ENCODE results near the gene TSHR.

TSHR gene

DNA sequence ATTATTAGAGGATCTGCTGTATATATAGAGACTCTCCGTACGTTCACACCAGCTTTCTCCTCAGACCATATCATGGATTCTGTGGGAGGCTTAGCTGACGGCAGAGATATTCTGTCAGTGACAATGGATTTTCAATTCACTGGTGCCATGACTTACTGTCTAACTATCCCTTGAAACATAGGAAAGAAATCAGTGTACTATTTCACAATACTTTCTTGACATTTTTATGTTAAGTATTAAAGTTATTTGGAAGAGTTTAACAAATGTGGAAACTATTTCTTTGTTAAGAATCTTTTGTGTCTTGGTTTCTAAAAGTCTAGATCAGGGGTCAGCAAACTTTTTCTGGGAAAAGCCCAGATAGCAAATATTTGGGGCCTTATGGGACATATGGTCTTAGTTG lies 146.8 kb downstream of the TSHR start:
- no peak for TF ChIP-seq SIN3A (IDR thresholded peaks at IDR 0.05; ENCODE audit: borderline replicate concordance, insufficient read depth, low read length)
- no peak for TF ChIP-seq POLR2AphosphoS5 (IDR thresholded peaks at IDR 0.05; ENCODE audit: low read depth, low read length)
- TF ChIP-seq, protein P1, sequence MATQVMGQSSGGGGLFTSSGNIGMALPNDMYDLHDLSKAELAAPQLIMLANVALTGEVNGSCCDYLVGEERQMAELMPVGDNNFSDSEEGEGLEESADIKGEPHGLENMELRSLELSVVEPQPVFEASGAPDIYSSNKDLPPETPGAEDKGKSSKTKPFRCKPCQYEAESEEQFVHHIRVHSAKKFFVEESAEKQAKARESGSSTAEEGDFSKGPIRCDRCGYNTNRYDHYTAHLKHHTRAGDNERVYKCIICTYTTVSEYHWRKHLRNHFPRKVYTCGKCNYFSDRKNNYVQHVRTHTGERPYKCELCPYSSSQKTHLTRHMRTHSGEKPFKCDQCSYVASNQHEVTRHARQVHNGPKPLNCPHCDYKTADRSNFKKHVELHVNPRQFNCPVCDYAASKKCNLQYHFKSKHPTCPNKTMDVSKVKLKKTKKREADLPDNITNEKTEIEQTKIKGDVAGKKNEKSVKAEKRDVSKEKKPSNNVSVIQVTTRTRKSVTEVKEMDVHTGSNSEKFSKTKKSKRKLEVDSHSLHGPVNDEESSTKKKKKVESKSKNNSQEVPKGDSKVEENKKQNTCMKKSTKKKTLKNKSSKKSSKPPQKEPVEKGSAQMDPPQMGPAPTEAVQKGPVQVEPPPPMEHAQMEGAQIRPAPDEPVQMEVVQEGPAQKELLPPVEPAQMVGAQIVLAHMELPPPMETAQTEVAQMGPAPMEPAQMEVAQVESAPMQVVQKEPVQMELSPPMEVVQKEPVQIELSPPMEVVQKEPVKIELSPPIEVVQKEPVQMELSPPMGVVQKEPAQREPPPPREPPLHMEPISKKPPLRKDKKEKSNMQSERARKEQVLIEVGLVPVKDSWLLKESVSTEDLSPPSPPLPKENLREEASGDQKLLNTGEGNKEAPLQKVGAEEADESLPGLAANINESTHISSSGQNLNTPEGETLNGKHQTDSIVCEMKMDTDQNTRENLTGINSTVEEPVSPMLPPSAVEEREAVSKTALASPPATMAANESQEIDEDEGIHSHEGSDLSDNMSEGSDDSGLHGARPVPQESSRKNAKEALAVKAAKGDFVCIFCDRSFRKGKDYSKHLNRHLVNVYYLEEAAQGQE (IDR thresholded peaks at IDR 0.05; ENCODE audit: insufficient read depth in 1 of 2, low read depth in 2 of 2, low read length in 2 of 2), result no peak
- no peak for TF ChIP-seq FOXP2 (optimal IDR thresholded peaks at IDR 0.05; ENCODE audit: borderline replicate concordance, extremely low read depth, extremely low read length, insufficient read depth)
- TF ChIP-seq TAF1 (IDR thresholded peaks at IDR 0.05; ENCODE audit: borderline replicate concordance, insufficient read depth, low read length), result no peak

DNA sequence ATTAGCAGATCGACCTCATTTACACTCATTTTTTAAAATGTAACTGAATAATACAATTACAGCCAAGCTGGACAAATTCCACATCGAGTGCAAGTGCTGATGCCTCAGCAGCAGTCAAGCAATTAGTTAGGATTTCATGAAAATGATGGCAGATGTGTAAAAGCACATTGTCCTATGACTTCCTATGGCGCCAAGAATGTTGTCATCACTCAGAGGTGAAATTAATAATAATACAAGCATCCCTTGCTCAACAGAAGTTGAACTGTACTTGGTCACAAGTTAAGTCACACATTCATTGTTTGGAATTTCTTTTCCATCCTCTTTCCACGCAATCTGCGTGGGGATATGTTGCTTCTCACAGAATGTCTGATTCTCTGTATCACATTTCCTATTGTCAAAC lies 148.0 kb downstream of the TSHR start:
- no peak for TF ChIP-seq FOXP2 (optimal IDR thresholded peaks at IDR 0.05; ENCODE audit: borderline replicate concordance, extremely low read depth, extremely low read length, insufficient read depth)
- TF ChIP-seq POLR2AphosphoS5 (IDR thresholded peaks at IDR 0.05; ENCODE audit: low read depth, low read length), result no peak
- TF ChIP-seq TAF1 (IDR thresholded peaks at IDR 0.05; ENCODE audit: borderline replicate concordance, insufficient read depth, low read length), result no peak
- no peak for TF ChIP-seq SIN3A (IDR thresholded peaks at IDR 0.05; ENCODE audit: borderline replicate concordance, insufficient read depth, low read length)
- TF ChIP-seq, protein P1 (IDR thresholded peaks at IDR 0.05; ENCODE audit: insufficient read depth in 1 of 2, low read depth in 2 of 2, low read length in 2 of 2), result no peak

DNA sequence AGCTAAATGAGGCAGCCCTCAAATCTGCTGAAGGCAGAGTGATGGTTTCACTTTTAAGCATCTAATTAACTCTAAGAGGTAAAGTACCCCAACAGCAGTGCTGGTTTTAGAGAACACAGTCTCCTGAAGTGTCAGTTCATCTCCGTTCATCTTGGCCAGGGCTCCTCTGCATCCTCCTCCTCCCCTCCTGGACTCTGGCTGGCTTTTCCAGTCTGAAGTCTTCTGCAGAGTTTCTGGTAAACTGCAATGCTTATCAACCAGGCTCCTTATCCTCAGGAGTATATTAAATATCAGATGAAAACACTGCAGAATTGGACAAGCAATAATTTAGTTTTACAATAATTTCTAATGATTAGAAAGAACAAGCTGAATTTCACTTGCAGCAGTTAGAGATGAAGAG lies 150.0 kb downstream of the TSHR start:
- TF ChIP-seq, protein P1 (IDR thresholded peaks at IDR 0.05; ENCODE audit: insufficient read depth in 1 of 2, low read depth in 2 of 2, low read length in 2 of 2), result no peak
- TF ChIP-seq FOXP2 (optimal IDR thresholded peaks at IDR 0.05; ENCODE audit: borderline replicate concordance, extremely low read depth, extremely low read length, insufficient read depth) (no peak), SIN3A (IDR thresholded peaks at IDR 0.05; ENCODE audit: borderline replicate concordance, insufficient read depth, low read length) (no peak), TAF1 (IDR thresholded peaks at IDR 0.05; ENCODE audit: borderline replicate concordance, insufficient read depth, low read length) (no peak), POLR2AphosphoS5 (IDR thresholded peaks at IDR 0.05; ENCODE audit: low read depth, low read length) (no peak)

DNA sequence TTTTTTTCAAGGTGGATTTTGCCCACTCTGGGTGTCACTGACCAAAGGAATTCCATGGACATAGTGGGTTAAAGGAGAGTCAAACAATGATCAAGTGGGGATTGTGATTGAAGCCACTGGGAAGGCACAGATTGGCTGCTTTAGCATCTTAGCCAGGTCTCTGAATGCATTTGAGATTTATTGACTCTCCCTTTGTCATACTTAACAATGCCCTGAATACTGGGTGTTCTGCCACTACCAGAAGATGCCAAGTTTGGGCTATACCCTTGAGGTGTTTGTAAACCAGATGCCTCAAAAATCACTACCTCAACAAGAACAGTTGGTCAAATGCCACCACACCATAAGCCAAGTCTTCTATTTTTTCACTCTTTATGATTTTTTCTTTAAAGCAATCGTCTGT lies 150.5 kb downstream of the TSHR start:
- TF ChIP-seq, protein P1 (IDR thresholded peaks at IDR 0.05; ENCODE audit: insufficient read depth in 1 of 2, low read depth in 2 of 2, low read length in 2 of 2), result no peak
- TF ChIP-seq TAF1 (IDR thresholded peaks at IDR 0.05; ENCODE audit: borderline replicate concordance, insufficient read depth, low read length) (no peak), FOXP2 (optimal IDR thresholded peaks at IDR 0.05; ENCODE audit: borderline replicate concordance, extremely low read depth, extremely low read length, insufficient read depth) (no peak), POLR2AphosphoS5 (IDR thresholded peaks at IDR 0.05; ENCODE audit: low read depth, low read length) (no peak), SIN3A (IDR thresholded peaks at IDR 0.05; ENCODE audit: borderline replicate concordance, insufficient read depth, low read length) (no peak)

DNA sequence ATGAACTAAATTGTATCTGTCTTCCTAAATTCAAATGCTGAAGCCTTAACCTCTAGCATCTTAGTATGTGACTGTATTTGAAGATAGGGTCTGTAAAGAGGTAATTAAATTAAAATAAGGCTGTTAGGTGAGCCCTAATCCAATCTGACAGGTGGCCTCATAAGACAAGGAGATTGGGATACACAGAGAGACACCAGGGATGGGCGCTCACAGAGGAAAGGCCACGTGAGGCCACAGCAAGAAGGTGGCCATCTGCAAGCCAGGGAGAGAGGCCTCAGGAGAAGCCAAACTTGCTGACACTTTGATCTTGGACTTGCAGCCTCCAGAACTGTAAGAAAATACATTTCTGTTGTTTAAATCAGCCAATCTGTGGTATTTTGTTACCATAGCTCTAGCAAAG lies 154.8 kb downstream of the TSHR start:
- TF ChIP-seq TAF1 (IDR thresholded peaks at IDR 0.05; ENCODE audit: borderline replicate concordance, insufficient read depth, low read length) (no peak), FOXP2 (optimal IDR thresholded peaks at IDR 0.05; ENCODE audit: borderline replicate concordance, extremely low read depth, extremely low read length, insufficient read depth) (no peak), POLR2AphosphoS5 (IDR thresholded peaks at IDR 0.05; ENCODE audit: low read depth, low read length) (no peak), SIN3A (IDR thresholded peaks at IDR 0.05; ENCODE audit: borderline replicate concordance, insufficient read depth, low read length) (no peak)
- TF ChIP-seq, protein P1 (IDR thresholded peaks at IDR 0.05; ENCODE audit: insufficient read depth in 1 of 2, low read depth in 2 of 2, low read length in 2 of 2), result no peak
